CD4-positive, alpha-beta memory T cell (primary cell): ENCODE data around the gene PADI1. TPM values are rescaled to one million over a fixed set of nuclear protein-coding genes. Genes with fewer than 3 reads are reported as not detected.
A peak's percentile ranks its signal among the peaks of the same experiment; 100 is the strongest.
"Not testable (repeated sequence)": the region's sequence is repeated elsewhere in the genome, so short reads cannot be mapped to it uniquely, and the experiment has no call there.

Experiments used
- CTCF ChIA-PET: fragments of 350-600 bp; sonication (Branson Sonifier 250); formaldehyde crosslinking; loops from one replicate; lab custom pipeline; 2021; ENCODE audit warnings: inconsistent platforms; ENCODE audit not compliant: partially characterized antibody; lab: Charles Lee
- POLR2A ChIA-PET: fragments of 350-600 bp; sonication (Branson Sonifier 250); formaldehyde crosslinking; loops from one replicate; lab custom pipeline; 2021; ENCODE audit not compliant: partially characterized antibody; lab: Charles Lee
- DNase-seq, 5 donors: peaks; one replicate each; pipeline versions ENCODE4 v3.0.0 to v3.0.0-alpha.2; 2020 to 2022; ENCODE audit warnings: mixed read lengths in 1 of 5
- H3K27ac ChIP-seq: one replicate; pipeline ENCODE4 v1.7.0; 2013; ENCODE audit warnings: low read depth, low read length
- H3K27me3 ChIP-seq: 2 replicates; pipeline ENCODE4 v1.7.0; 2013; ENCODE audit warnings: mild to moderate bottlenecking, low read length, moderate library complexity; ENCODE audit not compliant: insufficient read depth
- H3K36me3 ChIP-seq: 2 replicates; pipeline ENCODE4 v1.7.0; 2013; ENCODE audit warnings: mild to moderate bottlenecking, low read length, moderate library complexity; ENCODE audit not compliant: insufficient read depth
- H3K4me1 ChIP-seq: 2 replicates; pipeline ENCODE4 v1.7.0; 2013; ENCODE audit warnings: mild to moderate bottlenecking, low read length, moderate library complexity; ENCODE audit not compliant: insufficient read depth
- H3K4me3 ChIP-seq, 2 donors: one replicate each; pipeline ENCODE4 v1.7.0; 2013; ENCODE audit warnings: low read length in 2 of 2, mild to moderate bottlenecking in 1 of 2
- H3K9me3 ChIP-seq, 2 donors: one replicate each; pipeline ENCODE4 v1.7.0; 2013; ENCODE audit warnings: low read length in 2 of 2, control low read depth in 1 of 2; ENCODE audit not compliant: control insufficient read depth in 1 of 2
- H3K27ac Mint-ChIP-seq, 7 donors: one replicate each; pipeline ENCODE4 v1.8.0; 2020 to 2021; ENCODE audit warnings: mixed read lengths in 7 of 7, mild to moderate bottlenecking in 6 of 7, inconsistent platforms in 3 of 7, moderate library complexity in 3 of 7
- H3K27me3 Mint-ChIP-seq, 2 donors: one replicate each; pipeline ENCODE4 v1.8.0; 2020 to 2021; ENCODE audit warnings: mixed read lengths in 2 of 2
- H3K36me3 Mint-ChIP-seq, 2 donors: one replicate each; pipeline ENCODE4 v1.8.0; 2020 to 2021; ENCODE audit warnings: mixed read lengths in 2 of 2, inconsistent platforms in 1 of 2, mild to moderate bottlenecking in 1 of 2
- H3K4me1 Mint-ChIP-seq, 4 donors: one replicate each; pipeline ENCODE4 v1.8.0; 2020 to 2021; ENCODE audit warnings: mixed read lengths in 4 of 4, mild to moderate bottlenecking in 1 of 4
- H3K4me3 Mint-ChIP-seq, 8 donors: one replicate each; pipeline ENCODE4 v1.8.0; 2020 to 2021; ENCODE audit warnings: mixed read lengths in 8 of 8, mild to moderate bottlenecking in 7 of 8, moderate library complexity in 6 of 8, inconsistent platforms in 3 of 8
- H3K9me3 Mint-ChIP-seq, 8 donors: one replicate each; pipeline ENCODE4 v1.8.0; 2020 to 2021; ENCODE audit warnings: mixed read lengths in 8 of 8, mild to moderate bottlenecking in 5 of 8, inconsistent platforms in 3 of 8, moderate library complexity in 1 of 8
- intact Hi-C: fragments of 100-400 bp; cut with micrococcal nuclease; formaldehyde crosslinking; loops from one replicate; pipeline ENCODE4 v1.15.1; 2023
- polyA plus RNA-seq, 2 donors: library from polyadenylated mRNA; unstranded; fragments of 300-500 nt; fragmentation: Illumina TruSeq; gene quantifications; one replicate each; pipeline ENCODE4 v1.2.3, GENCODE V29; 2021
- total RNA-seq, 2 experiments: library from RNA; stranded (reverse); gene quantifications; one replicate each; pipeline ENCODE4 v1.2.3, GENCODE V29; 2021

PADI1 gene
- total and polyA plus RNA-seq, 4 experiments from 2014 or later: not detected

DNA sequence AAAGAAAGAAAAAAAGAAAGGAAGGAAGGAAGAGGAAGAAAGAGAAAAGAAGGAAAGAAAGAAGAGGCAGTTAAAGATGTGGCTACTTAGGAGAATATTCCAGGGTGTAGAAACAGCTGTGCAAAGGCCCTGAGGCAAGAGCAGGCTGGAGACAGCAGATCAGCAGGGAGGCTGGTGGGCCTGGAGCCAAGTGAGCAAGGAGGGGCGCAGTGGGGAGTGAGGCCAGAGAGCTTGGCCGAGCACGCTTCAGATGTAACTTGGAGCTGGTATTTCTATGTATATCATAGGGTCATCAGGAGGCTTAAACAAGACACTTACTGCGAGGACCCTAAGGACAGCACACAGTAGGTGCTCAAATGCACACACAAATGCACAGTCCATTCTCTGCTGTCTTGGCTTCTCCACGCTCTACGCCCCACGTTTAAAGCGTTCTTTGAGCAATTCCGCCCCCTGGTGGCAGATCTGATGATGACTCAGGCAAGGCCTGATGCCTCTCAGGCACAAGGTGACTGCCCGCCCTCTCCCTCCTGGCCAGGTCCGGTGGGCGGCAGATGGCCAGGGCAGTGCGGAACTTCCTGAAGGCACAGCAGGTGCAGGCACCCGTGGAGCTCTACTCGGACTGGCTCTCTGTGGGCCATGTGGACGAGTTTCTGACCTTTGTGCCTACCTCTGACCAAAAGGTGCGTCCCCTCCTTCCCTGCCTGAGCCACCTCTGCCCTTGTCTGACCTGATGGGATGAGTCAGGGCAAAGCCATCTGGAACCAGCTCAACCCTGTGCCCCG is 32.0 kb downstream of the PADI1 start:
- no peak overlapping the region for H3K4me3 Mint-ChIP-seq
- H3K4me1 Mint-ChIP-seq: peaks cover 0 to 9% (median 0%) of the 10 kb centered on the region in 4 donors
- DNase-seq: peak; percentile 69 to 79 (median 74)
- H3K36me3 Mint-ChIP-seq: no peaks in the 10 kb centered on the region
- Histone ChIP-seq H3K27ac (no peak overlapping the region), H3K9me3 (no peaks in the 10 kb centered on the region), H3K4me1 (no peaks in the 10 kb centered on the region), H3K36me3 (no peaks in the 10 kb centered on the region), H3K27me3 (no peaks in the 10 kb centered on the region), H3K4me3 (no peak overlapping the region)
- intact Hi-C loops: loop anchor here (1.0 to 2.0 kb wide), 2 partner anchors 112 to 286 kb away; no protein-coding TSS in a partner anchor
- peak overlapping the region in 1 of 7 donors; percentile 73 for H3K27ac Mint-ChIP-seq
- peaks cover 2 to 3% of the 10 kb centered on the region in 2 donors for H3K27me3 Mint-ChIP-seq
- POLR2A ChIA-PET: interaction anchor here (1.8 kb wide), 1 partner anchor 111 kb away, joined by 6 read pairs; no protein-coding TSS in a partner anchor
- CTCF ChIA-PET: interaction anchor here (0.6 to 11.1 kb wide), 14 partner anchors 9 to 286 kb away, joined by 3 to 144 read pairs (median 5); no protein-coding TSS in a partner anchor
- no peaks in the 10 kb centered on the region for H3K9me3 Mint-ChIP-seq

DNA sequence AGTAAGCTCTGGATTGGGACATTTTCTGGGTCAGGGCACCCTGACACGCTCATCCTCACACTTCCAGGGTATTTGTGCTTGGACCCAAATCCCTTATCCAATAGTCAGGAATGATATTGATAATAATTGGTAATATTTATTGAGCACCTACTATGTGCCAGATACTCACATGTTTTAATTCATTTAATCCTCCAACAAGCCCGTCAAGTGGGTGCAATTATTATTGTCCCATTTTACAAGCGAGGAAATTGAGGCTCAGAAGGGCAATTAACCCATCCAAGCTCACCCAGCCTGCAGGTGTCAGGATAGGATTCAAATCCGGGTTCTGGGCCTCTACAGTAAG is 32.6 kb downstream of the PADI1 start:
- no peaks in the 10 kb centered on the region for H3K36me3 ChIP-seq
- H3K4me3 Mint-ChIP-seq: no peak overlapping the region
- H3K9me3 ChIP-seq: no peaks in the 10 kb centered on the region
- POLR2A ChIA-PET: interaction anchor here (1.8 kb wide), 1 partner anchor 112 kb away, joined by 6 read pairs; no protein-coding TSS in a partner anchor
- no peak overlapping the region for H3K27ac ChIP-seq
- CTCF ChIA-PET: interaction anchor here (0.8 to 11.1 kb wide), 11 partner anchors 9 to 113 kb away, joined by 3 to 144 read pairs (median 6); no protein-coding TSS in a partner anchor
- intact Hi-C loops: loop anchor here (1.0 to 2.0 kb wide), 2 partner anchors 112 to 287 kb away; no protein-coding TSS in a partner anchor
- H3K4me1 ChIP-seq: no peaks in the 10 kb centered on the region
- H3K36me3 Mint-ChIP-seq: no peaks in the 10 kb centered on the region
- no peak for DNase-seq
- H3K27me3 Mint-ChIP-seq: peaks cover 2 to 3% of the 10 kb centered on the region in 2 donors
- H3K4me3 ChIP-seq: no peak overlapping the region
- H3K9me3 Mint-ChIP-seq: no peaks in the 10 kb centered on the region
- no peak overlapping the region for H3K27ac Mint-ChIP-seq
- H3K27me3 ChIP-seq: no peaks in the 10 kb centered on the region
- H3K4me1 Mint-ChIP-seq: peaks cover 0 to 9% (median 0%) of the 10 kb centered on the region in 4 donors

DNA sequence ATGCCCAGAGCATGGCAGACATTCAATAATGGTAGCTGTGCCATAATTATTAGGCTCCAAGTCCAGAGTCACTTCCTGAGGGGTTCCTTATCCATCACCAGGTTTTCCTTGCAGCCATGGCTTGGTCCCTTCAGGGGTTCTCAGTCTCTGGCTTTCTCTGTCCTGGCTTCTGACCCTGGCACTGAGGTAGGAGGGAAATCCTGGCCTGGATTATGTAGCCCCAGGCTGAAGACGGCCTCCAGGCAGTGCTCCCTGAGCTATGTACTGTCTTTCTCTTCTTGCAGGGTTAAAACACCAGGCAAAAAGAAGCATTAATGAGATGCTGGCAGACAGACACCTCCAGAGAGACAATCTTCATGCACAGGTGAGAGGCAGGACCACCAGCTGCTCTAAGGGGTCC is 34.5 kb downstream of the PADI1 start:
- Mint-ChIP-seq H3K27me3 (peaks cover 2 to 3% of the 10 kb centered on the region in 2 donors), H3K9me3 (no peaks in the 10 kb centered on the region), H3K27ac (no peak overlapping the region), H3K36me3 (no peaks in the 10 kb centered on the region), H3K4me1 (peaks cover 0 to 9% (median 0%) of the 10 kb centered on the region in 4 donors), H3K4me3 (no peak overlapping the region)
- ChIA-PET POLR2A (no interaction called here), CTCF (interaction anchor here (11.1 kb wide), 1 partner anchor 115 kb away, joined by 144 read pairs; no protein-coding TSS in a partner anchor)
- Histone ChIP-seq H3K4me3 (no peak overlapping the region), H3K27me3 (no peaks in the 10 kb centered on the region), H3K27ac (no peak overlapping the region), H3K36me3 (no peaks in the 10 kb centered on the region), H3K9me3 (no peaks in the 10 kb centered on the region), H3K4me1 (no peaks in the 10 kb centered on the region)
- no peak for DNase-seq
- intact Hi-C loops: no loop called here

DNA sequence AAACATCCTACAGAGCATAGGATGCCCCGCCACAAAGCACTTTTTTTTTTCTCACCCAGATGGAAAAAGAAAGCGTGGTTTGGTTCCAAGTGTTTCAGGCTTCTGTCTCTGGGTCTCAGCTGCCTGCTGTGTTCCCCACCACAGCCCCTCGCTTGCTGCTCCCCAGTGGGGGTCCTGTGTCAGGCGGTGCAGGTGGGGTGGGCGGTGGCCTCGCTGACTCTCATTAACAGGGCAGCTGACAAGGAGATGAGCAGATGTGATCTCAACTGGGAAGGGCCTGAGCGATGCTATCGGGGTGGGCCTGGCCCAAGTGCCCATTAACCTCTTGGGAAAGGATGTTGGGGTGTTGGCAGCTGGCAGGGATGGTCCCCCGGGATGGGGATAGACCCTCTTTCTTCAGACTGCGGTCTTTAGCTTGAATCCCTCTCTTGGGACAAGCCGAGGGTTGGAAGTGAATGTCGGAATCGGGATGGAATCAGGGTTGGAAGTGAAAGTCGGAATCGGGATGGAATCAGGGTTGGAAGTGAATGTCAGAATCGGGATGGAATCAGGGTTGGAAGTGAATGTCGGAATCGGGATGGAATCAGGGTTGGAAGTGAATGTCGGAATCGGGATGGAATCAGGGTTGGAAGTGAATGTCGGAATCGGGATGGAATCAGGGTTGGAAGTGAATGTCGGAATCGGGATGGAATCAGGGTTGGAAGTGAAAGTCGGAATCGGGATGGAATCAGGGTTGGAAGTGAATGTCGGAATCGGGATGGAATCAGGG is 36.3 kb downstream of the PADI1 start:
- DNase-seq, H3K9me3 ChIP-seq, intact Hi-C loops, H3K36me3 Mint-ChIP-seq, H3K27ac ChIP-seq, H3K36me3 ChIP-seq, H3K27me3 ChIP-seq, H3K4me1 Mint-ChIP-seq, H3K4me1 ChIP-seq, H3K9me3 Mint-ChIP-seq, H3K4me3 ChIP-seq, POLR2A ChIA-PET, H3K27ac Mint-ChIP-seq, H3K27me3 Mint-ChIP-seq, H3K4me3 Mint-ChIP-seq: not testable (repeated sequence)
- CTCF ChIA-PET: interaction anchor here (11.1 kb wide), 1 partner anchor 117 kb away, joined by 144 read pairs; no protein-coding TSS in a partner anchor

DNA sequence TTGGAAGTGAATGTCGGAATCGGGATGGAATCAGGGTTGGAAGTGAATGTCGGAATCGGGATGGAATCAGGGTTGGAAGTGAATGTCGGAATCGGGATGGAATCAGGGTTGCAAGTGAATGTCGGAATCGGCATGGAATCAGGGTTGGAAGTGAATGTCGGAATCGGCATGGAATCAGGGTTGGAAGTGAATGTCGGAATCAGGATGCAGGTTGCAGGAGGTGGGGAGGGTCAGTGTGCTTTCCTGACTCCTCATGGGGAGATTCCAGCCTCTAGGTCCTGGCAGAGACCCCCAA is 36.8 kb downstream of the PADI1 start:
- H3K36me3 Mint-ChIP-seq, H3K27me3 Mint-ChIP-seq, DNase-seq, H3K27ac ChIP-seq, intact Hi-C loops, H3K27me3 ChIP-seq, H3K4me3 Mint-ChIP-seq, H3K4me1 Mint-ChIP-seq, H3K36me3 ChIP-seq, H3K4me1 ChIP-seq, H3K9me3 Mint-ChIP-seq, H3K9me3 ChIP-seq, H3K27ac Mint-ChIP-seq, POLR2A ChIA-PET, H3K4me3 ChIP-seq: not testable (repeated sequence)
- CTCF ChIA-PET: interaction anchor here (11.1 kb wide), 1 partner anchor 117 kb away, joined by 144 read pairs; no protein-coding TSS in a partner anchor

DNA sequence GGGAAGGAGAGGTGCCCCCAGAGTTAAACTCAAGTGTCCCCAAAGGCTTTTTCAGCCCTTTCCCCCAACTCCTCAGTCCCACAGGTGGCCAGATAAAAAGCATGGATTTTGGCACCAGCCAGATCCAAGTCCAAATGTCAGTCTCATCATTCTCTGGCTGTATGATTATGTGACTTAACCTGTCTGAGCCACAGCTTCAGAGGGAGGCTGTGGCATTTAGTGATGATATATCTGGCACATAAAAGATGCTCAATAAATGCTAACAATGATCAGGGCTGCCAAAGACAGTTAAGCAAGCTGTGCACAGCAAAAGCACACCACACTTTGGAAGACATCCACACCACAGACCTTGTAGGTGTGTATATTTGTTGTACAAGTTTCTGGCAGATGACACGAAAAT is 38.3 kb downstream of the PADI1 start:
- H3K27ac Mint-ChIP-seq: no peak overlapping the region
- Histone ChIP-seq H3K4me3 (no peak overlapping the region), H3K27me3 (no peaks in the 10 kb centered on the region), H3K9me3 (no peaks in the 10 kb centered on the region), H3K36me3 (no peaks in the 10 kb centered on the region), H3K27ac (no peak overlapping the region), H3K4me1 (no peaks in the 10 kb centered on the region)
- no peak overlapping the region for H3K4me3 Mint-ChIP-seq
- POLR2A ChIA-PET: no interaction called here
- H3K9me3 Mint-ChIP-seq: no peaks in the 10 kb centered on the region
- CTCF ChIA-PET: no interaction called here
- no peaks in the 10 kb centered on the region for H3K36me3 Mint-ChIP-seq
- intact Hi-C loops: no loop called here
- no peak for DNase-seq
- peaks cover 5 to 6% of the 10 kb centered on the region in 2 donors for H3K27me3 Mint-ChIP-seq
- H3K4me1 Mint-ChIP-seq: no peaks in the 10 kb centered on the region
